ENCODE results near the gene OR9Q2.

DNA sequence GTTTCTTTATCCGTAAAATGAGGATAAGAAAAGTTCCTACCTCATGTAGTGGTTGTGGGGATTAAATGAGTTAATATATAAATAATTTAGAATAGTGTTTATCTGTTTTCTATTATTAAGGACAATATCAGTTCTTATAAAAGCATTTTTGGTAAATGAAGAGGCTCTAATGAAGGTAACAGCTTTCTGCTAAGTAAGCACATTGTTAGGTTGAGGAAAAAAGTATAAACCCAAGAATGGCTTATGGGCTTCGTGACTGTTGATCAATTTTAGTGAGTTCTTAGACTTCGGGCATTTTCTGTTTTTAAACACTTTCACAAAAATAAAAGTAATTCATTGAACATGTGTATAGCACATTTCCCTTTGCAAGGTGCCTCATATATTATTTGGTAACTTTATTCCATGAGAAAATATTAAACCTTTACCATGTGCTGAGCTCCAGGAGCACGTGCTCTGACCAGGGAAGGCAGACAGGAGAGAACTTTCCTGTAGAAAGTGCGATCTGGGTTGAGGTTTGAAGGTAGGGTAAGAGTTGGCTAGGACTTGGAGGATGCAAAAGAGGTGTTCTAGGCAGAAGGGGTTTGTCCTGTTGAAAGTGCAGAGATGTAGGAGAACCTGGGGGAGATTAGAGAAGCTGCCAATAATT, 11.3 kb upstream of the OR9Q2 start:
- TF ChIP-seq, protein P1, sequence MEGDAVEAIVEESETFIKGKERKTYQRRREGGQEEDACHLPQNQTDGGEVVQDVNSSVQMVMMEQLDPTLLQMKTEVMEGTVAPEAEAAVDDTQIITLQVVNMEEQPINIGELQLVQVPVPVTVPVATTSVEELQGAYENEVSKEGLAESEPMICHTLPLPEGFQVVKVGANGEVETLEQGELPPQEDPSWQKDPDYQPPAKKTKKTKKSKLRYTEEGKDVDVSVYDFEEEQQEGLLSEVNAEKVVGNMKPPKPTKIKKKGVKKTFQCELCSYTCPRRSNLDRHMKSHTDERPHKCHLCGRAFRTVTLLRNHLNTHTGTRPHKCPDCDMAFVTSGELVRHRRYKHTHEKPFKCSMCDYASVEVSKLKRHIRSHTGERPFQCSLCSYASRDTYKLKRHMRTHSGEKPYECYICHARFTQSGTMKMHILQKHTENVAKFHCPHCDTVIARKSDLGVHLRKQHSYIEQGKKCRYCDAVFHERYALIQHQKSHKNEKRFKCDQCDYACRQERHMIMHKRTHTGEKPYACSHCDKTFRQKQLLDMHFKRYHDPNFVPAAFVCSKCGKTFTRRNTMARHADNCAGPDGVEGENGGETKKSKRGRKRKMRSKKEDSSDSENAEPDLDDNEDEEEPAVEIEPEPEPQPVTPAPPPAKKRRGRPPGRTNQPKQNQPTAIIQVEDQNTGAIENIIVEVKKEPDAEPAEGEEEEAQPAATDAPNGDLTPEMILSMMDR (IDR thresholded peaks at IDR 0.05) = no peak
- TF ChIP-seq POLR2AphosphoS5 (IDR thresholded peaks at IDR 0.05; ENCODE audit: insufficient read depth in 1 of 2, low read depth in 1 of 2) (no peak), POLR2A (IDR thresholded peaks at IDR 0.05) (no peak)

Data from vagina (tissue), 2 donors.